DMS79 (cell line): Measurements from ENCODE around the gene HEPACAM2.

Source experiments
- DNase-seq: peaks from one replicate; lab custom pipeline; 2025; lab: John Stamatoyannopoulos, UW

The HEPACAM2 gene

GRCh38 chr7:93226310-93226709, at the start of gene HEPACAM2:
TSS of gene HEPACAM2 (minus strand) at chr7:93226469.
- no peak for DNase-seq

- DNase-seq: no peak
These were observed 39.0 kb upstream of the HEPACAM2 start for GRCh38 chr7:93265220-93265619.

GRCh38 chr7:93262535-93262934, 36.3 kb upstream of the HEPACAM2 start:
- no peak for DNase-seq

- no peak for DNase-seq
These were observed 32.4 kb upstream of the HEPACAM2 start for GRCh38 chr7:93258661-93259060.

GRCh38 chr7:93249491-93250148, 23.4 kb upstream of the HEPACAM2 start:
- DNase-seq: no peak

GRCh38 chr7:93245525-93246432, 19.5 kb upstream of the HEPACAM2 start:
- DNase-seq: no peak

GRCh38 chr7:93242106-93242505, 15.8 kb upstream of the HEPACAM2 start:
- DNase-seq: no peak

GRCh38 chr7:93239824-93240223, 13.6 kb upstream of the HEPACAM2 start:
- no peak for DNase-seq

- DNase-seq: no peak
These were observed 12.5 kb upstream of the HEPACAM2 start for GRCh38 chr7:93238748-93239147.

- DNase-seq: no peak
These were observed 11.9 kb upstream of the HEPACAM2 start for GRCh38 chr7:93238131-93238530.

GRCh38 chr7:93235541-93235940, 9.3 kb upstream of the HEPACAM2 start:
- DNase-seq: no peak

GRCh38 chr7:93232673-93233018, 6.4 kb upstream of the HEPACAM2 start:
- no peak for DNase-seq

GRCh38 chr7:93231799-93232672, 5.8 kb upstream of the HEPACAM2 start, which contains the start of gene VPS50:
TSS of gene VPS50 (plus strand) at chr7:93232366. CDS start at chr7:93232468, 102 bp downstream.
- peak; percentile 98 for DNase-seq

GRCh38 chr7:93231259-93231658, 5.0 kb upstream of the HEPACAM2 start:
- DNase-seq: no peak

GRCh38 chr7:93228302-93228701, 2.0 kb upstream of the HEPACAM2 start:
- DNase-seq: no peak

GRCh38 chr7:93219868-93220267, 6.4 kb downstream of the HEPACAM2 start:
- DNase-seq: no peak

- no peak for DNase-seq
These were observed 7.1 kb downstream of the HEPACAM2 start for GRCh38 chr7:93218997-93219827.

GRCh38 chr7:93212881-93213280, 13.4 kb downstream of the HEPACAM2 start:
- no peak for DNase-seq

- no peak for DNase-seq
These were observed 14.9 kb downstream of the HEPACAM2 start for GRCh38 chr7:93211228-93211818.

- no peak for DNase-seq
These were observed 21.2 kb downstream of the HEPACAM2 start for GRCh38 chr7:93205046-93205445.

- DNase-seq: no peak
These were observed 22.8 kb downstream of the HEPACAM2 start for GRCh38 chr7:93203496-93203895.
